Stimulated activated CD4-positive, alpha-beta T cell treated with anti-CD3 and anti-CD28 coated beads, Interleukin-2, amount 100 ng/mL, for 4 hours (primary cell): Measurements from ENCODE around the gene GNE.

ENCODE experiments used
- DNase-seq: peaks from one replicate; pipeline ENCODE4 v3.0.0-alpha.2; 2020; ENCODE audit warnings: low read depth

GNE gene

GRCh38 chr9:36166168-36166927, 91.9 kb downstream of the GNE start:
- DNase-seq, result peak; percentile 67

DNA sequence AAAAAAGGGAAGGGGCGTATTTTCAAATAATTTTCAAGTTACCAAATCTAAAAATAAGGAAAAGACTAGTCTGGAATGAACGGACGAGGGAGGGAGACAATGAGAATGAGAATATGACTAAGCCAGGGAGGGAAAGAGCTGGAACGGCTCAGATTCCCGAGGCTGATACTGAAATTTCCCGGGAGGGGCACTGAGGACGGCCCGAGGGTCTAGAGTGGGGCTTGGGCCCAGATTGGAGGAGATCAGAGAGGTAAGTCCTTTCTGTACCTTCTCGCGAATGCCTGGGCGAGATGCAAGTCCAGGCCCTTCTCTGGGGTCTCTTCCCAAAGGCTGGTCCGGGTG, 92.5 kb downstream of the GNE start:
- no peak for DNase-seq

- DNase-seq, result no peak
These were observed 93.3 kb downstream of the GNE start for GRCh38 chr9:36164989-36165388.
